ENCODE data around the gene GSTCD. TPM values are rescaled to one million over a fixed set of nuclear protein-coding genes. Genes with fewer than 3 reads are reported as not detected.
A peak's percentile ranks its signal among the peaks of the same experiment; 100 is the strongest.

The GSTCD gene
- total and polyA plus RNA-seq, 10 donors, result 1.8 to 14.6 (median 9.5) TPM

GRCh38 chr4:105808750-105809041 is 100.1 kb downstream of the GSTCD start:
- Histone ChIP-seq H3K4me3 (peak overlapping the region in 1 of 8 donors; percentile 24), H3K36me3 (no peaks in the 10 kb centered on the region), H3K27ac (peak overlapping the region in 1 of 8 donors; percentile 18), H3K27me3 (replicated peaks in 1 of 7) (no peaks in the 10 kb centered on the region), H3K9me3 (no peaks in the 10 kb centered on the region), H3K4me1 (no peaks in the 10 kb centered on the region)
- TF ChIP-seq CTCF (IDR thresholded peaks at IDR 0.05 in 8 of 11, conservative IDR thresholded peaks at IDR 0.05 in 3 of 11) (no peak), POLR2AphosphoS5 (IDR thresholded peaks at IDR 0.05) (no peak), POLR2A (IDR thresholded peaks at IDR 0.05) (no peak)
- no peak for DNase-seq
- WGBS, 5 donors, result 75 to 88% (median 85%) methylated on average over 3 of the region's 3 CpGs
- intact Hi-C loops (cut with DNase I; ENCODE audit: low total_unique reads), result no loop called here

GRCh38 chr4:105815701-105816100 is 107.1 kb downstream of the GSTCD start:
- WGBS, 5 donors, result 91 to 98% (median 92%) methylated on average over 1 of the region's 1 CpG
- TF ChIP-seq CTCF (IDR thresholded peaks at IDR 0.05 in 8 of 11, conservative IDR thresholded peaks at IDR 0.05 in 3 of 11) (no peak), POLR2A (IDR thresholded peaks at IDR 0.05) (no peak), POLR2AphosphoS5 (IDR thresholded peaks at IDR 0.05) (no peak)
- no peaks in the 10 kb centered on the region for H3K36me3 ChIP-seq
- H3K9me3 ChIP-seq, result no peaks in the 10 kb centered on the region
- H3K27me3 ChIP-seq (replicated peaks in 1 of 7), result no peaks in the 10 kb centered on the region
- H3K27ac ChIP-seq, result no peak overlapping the region
- no peaks in the 10 kb centered on the region for H3K4me1 ChIP-seq
- no peak for DNase-seq
- H3K4me3 ChIP-seq, result no peak overlapping the region
- intact Hi-C loops (cut with DNase I; ENCODE audit: low total_unique reads), result no loop called here

- intact Hi-C loops (cut with DNase I; ENCODE audit: low total_unique reads), result no loop called here
- Histone ChIP-seq H3K4me3 (no peak overlapping the region), H3K27me3 (replicated peaks in 1 of 7) (no peaks in the 10 kb centered on the region), H3K36me3 (peaks cover 0 to 22% (median 2%) of the 10 kb centered on the region in 6 donors), H3K4me1 (no peaks in the 10 kb centered on the region), H3K27ac (no peak overlapping the region), H3K9me3 (no peaks in the 10 kb centered on the region)
- TF ChIP-seq POLR2A (IDR thresholded peaks at IDR 0.05), result no peak
- TF ChIP-seq POLR2AphosphoS5 (IDR thresholded peaks at IDR 0.05), result no peak
- no peak for TF ChIP-seq CTCF (IDR thresholded peaks at IDR 0.05 in 8 of 11, conservative IDR thresholded peaks at IDR 0.05 in 3 of 11)
- DNase-seq, result no peak
Measured at GRCh38 chr4:105822061-105822460, 113.5 kb downstream of the GSTCD start.

GRCh38 chr4:105828074-105828473 is 119.5 kb downstream of the GSTCD start:
- TF ChIP-seq POLR2A (IDR thresholded peaks at IDR 0.05), result no peak
- TF ChIP-seq POLR2AphosphoS5 (IDR thresholded peaks at IDR 0.05), result no peak
- TF ChIP-seq CTCF (IDR thresholded peaks at IDR 0.05 in 8 of 11, conservative IDR thresholded peaks at IDR 0.05 in 3 of 11), result no peak
- 91 to 99% (median 98%) methylated on average over 2 of the region's 2 CpGs for whole genome bisulfite sequencing, 5 donors
- Histone ChIP-seq H3K27ac (no peak overlapping the region), H3K36me3 (peaks cover 0 to 24% (median 2%) of the 10 kb centered on the region in 6 donors), H3K4me3 (no peak overlapping the region), H3K4me1 (no peaks in the 10 kb centered on the region), H3K9me3 (no peaks in the 10 kb centered on the region), H3K27me3 (replicated peaks in 1 of 7) (no peaks in the 10 kb centered on the region)
- intact Hi-C loops (cut with DNase I; ENCODE audit: low total_unique reads), result no loop called here
- no peak for DNase-seq
